ENCODE data around the gene CCNT1. TPM values are rescaled to one million over a fixed set of nuclear protein-coding genes. Genes with fewer than 3 reads are reported as not detected.

The CCNT1 gene
- total and polyA plus RNA-seq, 2 of the 13 experiments (the other 11 are each of a cell fraction or from before 2014, with no cell fraction given), result 18.0 to 28.2 TPM

- TF ChIP-seq NFATC3 (CRISPR knock-in tag; IDR thresholded peaks at IDR 0.05), result no peak
- no peak for TF ChIP-seq HOXA5 (CRISPR knock-in tag; IDR thresholded peaks at IDR 0.05)
- TF ChIP-seq ZKSCAN8 (CRISPR knock-in tag; IDR thresholded peaks at IDR 0.05; ENCODE audit: borderline replicate concordance), result peak; percentile 51; the same call in 1 of the 2 replicates
- TF ChIP-seq DMTF1 (CRISPR knock-in tag; IDR thresholded peaks at IDR 0.05), result no peak
- TF ChIP-seq ZSCAN25 (CRISPR knock-in tag; IDR thresholded peaks at IDR 0.05), result no peak
- TF ChIP-seq NCOR1 (IDR thresholded peaks at IDR 0.05; ENCODE audit: borderline replicate concordance, low read length), result peak; percentile 55; the same call in 1 of the 2 replicates
- peak; percentile 85; the same call in 1 of the 2 replicates for TF ChIP-seq ZNF225 (CRISPR knock-in tag; IDR thresholded peaks at IDR 0.05)
- TF ChIP-seq HOXA9 (CRISPR knock-in tag; IDR thresholded peaks at IDR 0.05; ENCODE audit: borderline replicate concordance), result no peak; the same call in 1 of the 2 replicates
- TF ChIP-seq ZNF788 (CRISPR knock-in tag; IDR thresholded peaks at IDR 0.05; ENCODE audit: borderline replicate concordance), result peak; percentile 58; the same call in 1 of the 2 replicates
- peak; percentile 8; the same call in 1 of the 2 replicates for TF ChIP-seq RAD21 (CRISPR knock-in tag; IDR thresholded peaks at IDR 0.05)
- TF ChIP-seq UBTF (CRISPR knock-in tag; IDR thresholded peaks at IDR 0.05), result peak; percentile 95
- peak; percentile 52 for TF ChIP-seq ETV5 (CRISPR knock-in tag; IDR thresholded peaks at IDR 0.05; ENCODE audit: borderline replicate concordance)
- peak; percentile 75 for TF ChIP-seq MAX (IDR thresholded peaks at IDR 0.05)
- peak; percentile 69; the same call in 1 of the 2 replicates for TF ChIP-seq PITX1 (CRISPR knock-in tag; IDR thresholded peaks at IDR 0.05)
- TF ChIP-seq CREM (IDR thresholded peaks at IDR 0.05), result peak; percentile 70
- TF ChIP-seq CREM (CRISPR knock-in tag; IDR thresholded peaks at IDR 0.05), result no peak
- 0 out of 2 replicates have a peak, but pooled peaks have one; percentile 61 for TF ChIP-seq HIVEP1 (CRISPR knock-in tag; IDR thresholded peaks at IDR 0.05)
- TF ChIP-seq ZNF720 (CRISPR knock-in tag; IDR thresholded peaks at IDR 0.05), result no peak
- peak; percentile 95; the same call in 1 of the 2 replicates for TF ChIP-seq DZIP1 (CRISPR knock-in tag; IDR thresholded peaks at IDR 0.05)
- TF ChIP-seq NFIB (CRISPR knock-in tag; IDR thresholded peaks at IDR 0.05; ENCODE audit: borderline replicate concordance), result no peak
- peak; percentile 57; the same call in 1 of the 2 replicates for TF ChIP-seq ZBTB20 (CRISPR knock-in tag; IDR thresholded peaks at IDR 0.05; ENCODE audit: borderline replicate concordance, low read depth)
- TF ChIP-seq MZF1 (CRISPR knock-in tag; IDR thresholded peaks at IDR 0.05; ENCODE audit: borderline replicate concordance), result peak; percentile 93; the same call in 1 of the 2 replicates
These were observed 34.6 kb downstream of the CCNT1 start, which contains the start of gene KANSL2 (continued) for GRCh38 chr12:48681710-48682532.
